PC-9 (cell line): ENCODE data around the gene LONRF2. TPM values are rescaled to one million over a fixed set of nuclear protein-coding genes. Genes with fewer than 3 reads are reported as not detected.

Experiments used
- BruUV-seq: library from RNA; stranded (reverse); fragments of 400-500 nt; replicated peaks from 2 replicates; lab custom pipeline; 2021; lab: Mats Ljungman, UMichigan
- CTCF ChIA-PET: fragments of 300-600 bp; sonication (Branson Sonifier 250); formaldehyde crosslinking; loops from one replicate; lab custom pipeline; 2022; ENCODE audit warnings: antibody characterized with exemption; lab: Charles Lee
- POLR2A ChIA-PET: fragments of 300-600 bp; sonication (Branson Sonifier 250); formaldehyde crosslinking; loops from one replicate; lab custom pipeline; 2022; ENCODE audit warnings: antibody characterized with exemption; ENCODE audit not compliant: unreplicated experiment; lab: Charles Lee
- DNase-seq, 2 experiments: peaks; one replicate each; pipeline versions ENCODE4 v3.0.0 to v3.0.0-alpha.2; 2015 to 2022; ENCODE audit warnings: mixed read lengths in 1 of 2
- H2AFZ ChIP-seq: fragments of 200-600 bp; sonication (generic); 2 replicates; pipeline ENCODE4 v1.8.1; 2017; ENCODE audit warnings: antibody characterized with exemption
- H3F3A ChIP-seq: fragments of 200-600 bp; sonication (generic); 2 replicates; pipeline ENCODE4 v1.8.1; 2017; ENCODE audit warnings: antibody characterized with exemption, mild to moderate bottlenecking, low read depth; ENCODE audit not compliant: insufficient read depth
- H3K27ac ChIP-seq: fragments of 200-600 bp; sonication (generic); 2 replicates; pipeline ENCODE4 v1.6.1; 2016; ENCODE audit warnings: mixed run types
- H3K27me3 ChIP-seq: fragments of 200-600 bp; sonication (generic); 2 replicates; pipeline ENCODE4 v1.6.1; 2016; ENCODE audit warnings: low read depth, mixed run types; ENCODE audit not compliant: insufficient read depth
- H3K36me3 ChIP-seq: fragments of 200-600 bp; sonication (generic); 2 replicates; pipeline ENCODE4 v1.6.1; 2016; ENCODE audit warnings: low read depth, mixed run types
- H3K4me1 ChIP-seq: fragments of 200-600 bp; sonication (generic); replicated peaks from 2 replicates; pipeline ENCODE4 v1.6.1; 2016; ENCODE audit warnings: mixed run types; ENCODE audit not compliant: insufficient read depth
- H3K4me2 ChIP-seq: fragments of 200-600 bp; sonication (generic); 2 replicates; pipeline ENCODE4 v1.6.1; 2017; ENCODE audit warnings: mixed run types
- H3K4me3 ChIP-seq: fragments of 200-600 bp; sonication (generic); 2 replicates; pipeline ENCODE4 v1.6.1; 2016; ENCODE audit warnings: mixed run types
- H3K79me2 ChIP-seq: fragments of 200-600 bp; sonication (generic); 2 replicates; pipeline ENCODE4 v1.6.1; 2017; ENCODE audit warnings: low read depth, mixed run types
- H3K9me2 ChIP-seq: fragments of 200-600 bp; sonication (generic); 2 replicates; pipeline ENCODE4 v1.8.1; 2017; ENCODE audit warnings: mild to moderate bottlenecking; ENCODE audit not compliant: insufficient read depth
- H3K9me3 ChIP-seq: fragments of 200-600 bp; sonication (generic); 2 replicates; pipeline ENCODE4 v1.8.1; 2016; ENCODE audit warnings: low read depth; ENCODE audit not compliant: insufficient read depth
- H4K20me1 ChIP-seq: fragments of 200-600 bp; sonication (generic); 2 replicates; pipeline ENCODE4 v1.8.1; 2017; ENCODE audit not compliant: insufficient read depth
- EZH2 ChIP-seq: fragments of 200-600 bp; sonication (generic); IDR thresholded peaks from 2 replicates; pipeline ENCODE4 v1.8.0; 2017; ENCODE audit warnings: antibody characterized with exemption, low read depth
- intact Hi-C: fragments of 100-400 bp; cut with micrococcal nuclease; formaldehyde crosslinking; loops from one replicate; pipeline ENCODE4 v1.10.0; 2022; ENCODE audit not compliant: unreplicated experiment
- total RNA-seq: library from RNA; stranded (reverse); gene quantifications from 2 replicates; pipeline ENCODE4 v1.2.3, GENCODE V29; 2021
- TF ChIP-seq, protein P1 (sequence below): fragments of 200-600 bp; sonication (generic); conservative IDR thresholded peaks from 2 replicates; pipeline ENCODE4 v1.6.1; 2017; ENCODE audit warnings: mixed run types, antibody characterized with exemption, mild to moderate bottlenecking, moderate library complexity

Gene LONRF2
- total RNA-seq, 1 experiment from 2014 or later: not detected

DNA sequence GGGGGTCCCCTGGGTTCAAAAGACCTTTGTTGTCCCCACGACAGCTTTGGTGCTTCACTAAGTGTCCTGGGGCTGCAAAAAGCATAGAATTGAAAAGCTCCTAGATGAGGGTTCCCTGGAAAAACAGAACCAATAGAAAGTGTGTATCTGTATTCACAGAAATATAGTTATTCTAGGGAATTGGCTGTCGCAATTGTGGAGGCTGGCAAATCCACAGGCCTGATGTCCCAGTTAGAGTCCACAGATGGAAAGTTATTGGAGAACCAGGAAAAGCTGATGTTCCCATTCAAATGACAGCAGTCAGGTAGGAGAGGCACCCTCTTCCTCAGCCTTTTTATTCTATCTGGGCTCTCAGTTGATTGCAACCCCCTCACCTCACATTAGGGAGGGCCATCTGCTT, 65.5 kb downstream of the LONRF2 start:
- intact Hi-C loops: no loop called here
- Histone ChIP-seq H3K27me3 (peaks cover 97% of the 10 kb centered on the region), H3K27ac (no peak overlapping the region), H3K9me3 (no peaks in the 10 kb centered on the region), H3K4me3 (no peak overlapping the region), H3F3A (no peaks in the 10 kb centered on the region), H3K9me2 (no peaks in the 10 kb centered on the region), H3K36me3 (no peaks in the 10 kb centered on the region), H2AFZ (no peak overlapping the region), H3K79me2 (no peaks in the 10 kb centered on the region), H4K20me1 (no peaks in the 10 kb centered on the region), H3K4me2 (no peak overlapping the region), H3K4me1 (no peaks in the 10 kb centered on the region)
- CTCF ChIA-PET: no interaction called here
- no TSS peak for BruUV-seq
- POLR2A ChIA-PET: no interaction called here
- no peak for DNase-seq
- TF ChIP-seq EZH2: no peak
- TF ChIP-seq, protein P1, sequence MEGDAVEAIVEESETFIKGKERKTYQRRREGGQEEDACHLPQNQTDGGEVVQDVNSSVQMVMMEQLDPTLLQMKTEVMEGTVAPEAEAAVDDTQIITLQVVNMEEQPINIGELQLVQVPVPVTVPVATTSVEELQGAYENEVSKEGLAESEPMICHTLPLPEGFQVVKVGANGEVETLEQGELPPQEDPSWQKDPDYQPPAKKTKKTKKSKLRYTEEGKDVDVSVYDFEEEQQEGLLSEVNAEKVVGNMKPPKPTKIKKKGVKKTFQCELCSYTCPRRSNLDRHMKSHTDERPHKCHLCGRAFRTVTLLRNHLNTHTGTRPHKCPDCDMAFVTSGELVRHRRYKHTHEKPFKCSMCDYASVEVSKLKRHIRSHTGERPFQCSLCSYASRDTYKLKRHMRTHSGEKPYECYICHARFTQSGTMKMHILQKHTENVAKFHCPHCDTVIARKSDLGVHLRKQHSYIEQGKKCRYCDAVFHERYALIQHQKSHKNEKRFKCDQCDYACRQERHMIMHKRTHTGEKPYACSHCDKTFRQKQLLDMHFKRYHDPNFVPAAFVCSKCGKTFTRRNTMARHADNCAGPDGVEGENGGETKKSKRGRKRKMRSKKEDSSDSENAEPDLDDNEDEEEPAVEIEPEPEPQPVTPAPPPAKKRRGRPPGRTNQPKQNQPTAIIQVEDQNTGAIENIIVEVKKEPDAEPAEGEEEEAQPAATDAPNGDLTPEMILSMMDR: no peak

DNA sequence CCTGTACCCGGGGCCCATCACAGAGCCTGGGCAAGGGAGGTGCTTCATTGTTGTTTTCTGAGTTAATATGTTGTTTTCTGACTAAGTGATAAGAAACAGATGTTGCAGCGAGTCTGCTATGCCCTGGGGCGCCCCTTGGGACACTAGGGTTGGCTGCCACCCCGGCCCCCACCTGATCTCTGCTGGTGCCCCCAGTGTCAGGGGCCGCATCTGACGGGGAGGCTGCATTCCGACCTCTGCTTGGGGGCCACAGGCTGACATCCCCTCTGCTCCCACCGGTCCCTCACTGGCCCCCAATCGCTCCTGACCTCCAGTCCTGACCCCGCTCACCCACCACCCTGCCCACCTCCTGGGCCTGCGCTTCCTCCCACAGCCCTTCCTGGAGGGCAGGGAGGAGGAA, 65.9 kb downstream of the LONRF2 start:
- no peaks in the 10 kb centered on the region for H3F3A ChIP-seq
- DNase-seq: no peak
- no peaks in the 10 kb centered on the region for H3K4me1 ChIP-seq
- CTCF ChIA-PET: no interaction called here
- no peaks in the 10 kb centered on the region for H3K79me2 ChIP-seq
- H3K36me3 ChIP-seq: no peaks in the 10 kb centered on the region
- POLR2A ChIA-PET: no interaction called here
- intact Hi-C loops: no loop called here
- no peaks in the 10 kb centered on the region for H3K9me3 ChIP-seq
- no peak overlapping the region for H3K27ac ChIP-seq
- H3K4me3 ChIP-seq: no peak overlapping the region
- BruUV-seq: no TSS peak
- H3K4me2 ChIP-seq: no peak overlapping the region
- no peak for TF ChIP-seq EZH2
- TF ChIP-seq, protein P1: no peak
- H3K27me3 ChIP-seq: peaks cover 99% of the 10 kb centered on the region
- no peaks in the 10 kb centered on the region for H4K20me1 ChIP-seq
- no peaks in the 10 kb centered on the region for H3K9me2 ChIP-seq
- no peak overlapping the region for H2AFZ ChIP-seq

DNA sequence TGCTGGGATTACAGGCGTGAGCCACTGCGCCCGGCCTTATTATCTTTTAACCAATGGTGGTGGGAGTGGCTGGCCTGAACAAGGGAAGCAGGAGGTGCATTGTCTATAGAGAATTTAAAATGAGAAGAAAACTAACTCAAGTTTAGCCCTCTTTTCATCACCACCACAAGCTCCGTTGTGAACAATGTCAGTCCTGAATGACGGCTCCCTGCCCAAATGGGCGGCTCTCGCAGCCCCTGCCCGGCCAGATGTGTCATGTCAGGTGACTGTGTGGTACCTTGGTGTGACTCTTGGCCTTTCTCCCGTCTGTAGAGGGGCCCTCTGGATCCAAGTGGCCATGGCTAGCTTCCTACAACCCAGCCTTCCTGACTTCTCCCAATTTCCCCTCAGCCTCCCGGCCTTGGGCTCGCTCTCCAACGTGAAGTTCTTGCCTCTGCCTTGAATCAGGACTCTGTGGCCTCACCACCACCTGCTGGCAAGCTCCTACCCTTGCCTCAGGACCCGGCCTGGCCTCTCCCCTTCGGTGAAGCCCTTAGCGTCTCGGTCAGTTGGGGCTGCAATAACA, 67.6 kb downstream of the LONRF2 start:
- Histone ChIP-seq H3K27me3 (peaks cover 100% of the 10 kb centered on the region), H3K4me2 (no peak overlapping the region), H3K4me1 (no peaks in the 10 kb centered on the region), H3K9me2 (no peaks in the 10 kb centered on the region), H3F3A (no peaks in the 10 kb centered on the region), H3K9me3 (no peaks in the 10 kb centered on the region), H3K79me2 (no peaks in the 10 kb centered on the region), H4K20me1 (no peaks in the 10 kb centered on the region), H3K4me3 (no peak overlapping the region), H3K36me3 (no peaks in the 10 kb centered on the region), H2AFZ (no peak overlapping the region), H3K27ac (no peak overlapping the region)
- DNase-seq: no peak
- no TSS peak for BruUV-seq
- TF ChIP-seq, protein P1: no peak
- TF ChIP-seq EZH2: no peak
- CTCF ChIA-PET: no interaction called here
- intact Hi-C loops: no loop called here
- POLR2A ChIA-PET: no interaction called here
